ENCODE data around the gene THBS3.

THBS3 gene

DNA sequence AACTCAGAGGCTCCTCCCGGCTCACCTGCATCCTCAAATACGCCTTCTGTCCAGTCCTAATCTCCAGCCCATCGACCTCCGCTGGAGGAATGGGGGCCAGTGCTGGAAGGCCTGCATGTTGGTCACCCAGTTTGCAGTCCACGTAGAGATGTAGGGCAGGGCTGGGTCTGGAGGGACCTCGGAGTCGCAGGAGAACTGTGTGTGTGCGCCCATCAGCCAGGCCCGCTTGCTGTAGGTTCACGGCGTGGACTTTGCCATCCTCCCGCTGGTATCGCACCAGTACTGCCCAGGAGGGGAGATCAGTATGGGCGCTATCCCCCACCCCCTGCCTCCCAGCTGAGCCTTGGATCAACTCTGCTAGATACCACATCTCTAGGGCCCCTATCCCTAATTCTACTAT, 2.7 kb downstream of the THBS3 start:
- TF ChIP-seq, protein P1, sequence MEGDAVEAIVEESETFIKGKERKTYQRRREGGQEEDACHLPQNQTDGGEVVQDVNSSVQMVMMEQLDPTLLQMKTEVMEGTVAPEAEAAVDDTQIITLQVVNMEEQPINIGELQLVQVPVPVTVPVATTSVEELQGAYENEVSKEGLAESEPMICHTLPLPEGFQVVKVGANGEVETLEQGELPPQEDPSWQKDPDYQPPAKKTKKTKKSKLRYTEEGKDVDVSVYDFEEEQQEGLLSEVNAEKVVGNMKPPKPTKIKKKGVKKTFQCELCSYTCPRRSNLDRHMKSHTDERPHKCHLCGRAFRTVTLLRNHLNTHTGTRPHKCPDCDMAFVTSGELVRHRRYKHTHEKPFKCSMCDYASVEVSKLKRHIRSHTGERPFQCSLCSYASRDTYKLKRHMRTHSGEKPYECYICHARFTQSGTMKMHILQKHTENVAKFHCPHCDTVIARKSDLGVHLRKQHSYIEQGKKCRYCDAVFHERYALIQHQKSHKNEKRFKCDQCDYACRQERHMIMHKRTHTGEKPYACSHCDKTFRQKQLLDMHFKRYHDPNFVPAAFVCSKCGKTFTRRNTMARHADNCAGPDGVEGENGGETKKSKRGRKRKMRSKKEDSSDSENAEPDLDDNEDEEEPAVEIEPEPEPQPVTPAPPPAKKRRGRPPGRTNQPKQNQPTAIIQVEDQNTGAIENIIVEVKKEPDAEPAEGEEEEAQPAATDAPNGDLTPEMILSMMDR (conservative IDR thresholded peaks at IDR 0.05; ENCODE audit: low read depth) = no peak
- H3K27ac ChIP-seq = peak overlapping the region; percentile 23; the same call in 1 of the 2 replicates
- CTCF ChIA-PET = interaction anchor here (0.6 kb wide), 1 partner anchor 418 kb away, joined by 3 read pairs; no protein-coding TSS in a partner anchor

DNA sequence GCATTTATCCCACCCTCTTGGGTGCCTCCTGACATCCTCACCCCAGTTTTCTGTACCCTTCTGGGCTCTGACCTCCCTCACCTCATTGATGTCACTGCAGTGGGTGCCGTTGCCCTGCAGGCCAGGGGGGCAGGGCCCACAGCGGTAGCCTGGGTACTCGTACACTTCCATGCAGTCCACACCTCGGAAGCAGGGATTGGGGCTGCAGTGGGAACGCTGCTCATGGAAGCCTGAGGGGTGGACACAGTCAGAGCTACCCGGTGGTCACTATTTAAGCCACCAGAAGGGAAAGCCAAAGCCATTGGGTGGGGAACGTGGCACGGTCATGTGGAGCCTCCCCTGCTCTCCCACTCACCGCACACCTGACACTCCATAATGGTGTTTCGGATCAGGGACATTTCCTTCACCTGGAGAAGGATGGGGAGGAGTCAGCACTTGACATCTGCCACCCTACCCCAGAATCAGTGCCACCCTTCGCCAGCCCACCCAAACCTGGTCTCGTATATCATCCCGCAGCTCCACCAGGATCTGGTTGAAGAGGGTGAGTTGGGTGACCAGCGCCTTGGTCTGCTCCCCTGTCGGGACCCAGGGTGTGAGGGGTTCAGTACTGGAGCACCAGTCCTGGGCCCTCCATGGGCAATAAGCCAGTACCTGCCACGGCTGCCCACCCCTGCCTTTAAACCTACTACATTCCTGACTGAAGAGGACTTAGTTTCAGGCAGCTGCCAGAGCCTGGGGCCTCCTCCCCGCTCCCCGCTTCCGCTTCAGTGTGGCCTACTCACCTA, 4.8 kb downstream of the THBS3 start:
- ChIA-PET POLR2A (ENCODE audit: low non-redundant PET) (interaction anchor here (0.5 to 1.0 kb wide), 2 partner anchors 9 to 24 kb away, joined by 3 read pairs; no protein-coding TSS in a partner anchor), CTCF (interaction anchor here (0.6 to 1.9 kb wide), 4 partner anchors 9 to 406 kb away, joined by 4 to 6 read pairs (median 4); no protein-coding TSS in a partner anchor)
- TF ChIP-seq, protein P1 (conservative IDR thresholded peaks at IDR 0.05; ENCODE audit: low read depth) = no peak
- peak overlapping the region; percentile 23 for H3K27ac ChIP-seq
- DNase-seq (ENCODE audit: low spot score) = no peak

More for the DNA sequence above, 2.7 kb downstream of the THBS3 start:
- no peak for DNase-seq (ENCODE audit: low spot score)
- POLR2A ChIA-PET (ENCODE audit: low non-redundant PET) = no interaction called here

DNA sequence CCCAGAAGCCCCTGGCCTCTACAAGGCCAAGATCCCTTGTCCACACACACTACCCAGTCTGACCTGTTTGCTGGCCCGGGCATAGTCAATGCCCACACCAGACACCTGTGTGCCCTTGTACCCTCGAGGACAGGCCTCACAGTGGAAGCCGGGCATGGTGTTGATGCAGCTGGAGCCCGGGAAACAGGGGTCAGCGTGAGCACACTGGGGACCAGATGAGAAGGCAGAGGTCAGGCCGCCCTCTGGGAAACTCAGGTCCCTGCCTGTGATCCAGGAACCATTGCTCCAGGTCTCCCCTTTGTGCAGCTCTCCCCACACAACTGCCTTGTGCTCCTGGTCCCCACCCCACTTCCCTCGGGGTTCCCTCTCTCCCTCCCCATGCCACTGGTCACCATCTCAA, 5.5 kb downstream of the THBS3 start:
- peak overlapping the region; percentile 23 for H3K27ac ChIP-seq
- CTCF ChIA-PET = interaction anchor here (0.6 to 1.0 kb wide), 2 partner anchors 9 to 407 kb away, joined by 3 to 4 read pairs; no protein-coding TSS in a partner anchor
- TF ChIP-seq, protein P1 (conservative IDR thresholded peaks at IDR 0.05; ENCODE audit: low read depth) = no peak
- POLR2A ChIA-PET (ENCODE audit: low non-redundant PET) = interaction anchor here (0.5 kb wide), 1 partner anchor 383 kb away, joined by 5 read pairs; no protein-coding TSS in a partner anchor
- DNase-seq (ENCODE audit: low spot score) = no peak

DNA sequence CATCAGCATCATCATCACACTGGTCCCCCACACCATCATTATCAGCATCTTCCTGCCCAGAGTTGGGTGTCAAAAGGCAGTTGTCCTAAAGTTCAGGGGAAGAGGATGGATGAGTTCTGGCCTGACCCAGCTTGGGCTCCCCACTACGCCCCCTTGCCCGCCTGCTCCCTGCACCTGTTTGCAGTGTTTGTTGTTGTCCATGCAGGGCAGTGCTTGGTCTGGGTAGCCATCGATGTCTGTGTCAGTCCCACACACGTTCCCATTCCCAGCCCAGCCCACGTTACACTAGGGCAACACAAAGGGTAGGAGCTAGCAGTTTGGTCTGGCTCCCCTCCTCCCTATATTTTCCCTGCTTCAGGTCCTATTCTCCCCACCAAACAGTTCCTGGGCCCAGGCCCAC, 6.8 kb downstream of the THBS3 start:
- peak overlapping the region; percentile 37 for H3K27ac ChIP-seq
- POLR2A ChIA-PET (ENCODE audit: low non-redundant PET) = no interaction called here
- CTCF ChIA-PET = no interaction called here
- no peak for DNase-seq (ENCODE audit: low spot score)
- TF ChIP-seq, protein P1 (conservative IDR thresholded peaks at IDR 0.05; ENCODE audit: low read depth) = no peak

DNA sequence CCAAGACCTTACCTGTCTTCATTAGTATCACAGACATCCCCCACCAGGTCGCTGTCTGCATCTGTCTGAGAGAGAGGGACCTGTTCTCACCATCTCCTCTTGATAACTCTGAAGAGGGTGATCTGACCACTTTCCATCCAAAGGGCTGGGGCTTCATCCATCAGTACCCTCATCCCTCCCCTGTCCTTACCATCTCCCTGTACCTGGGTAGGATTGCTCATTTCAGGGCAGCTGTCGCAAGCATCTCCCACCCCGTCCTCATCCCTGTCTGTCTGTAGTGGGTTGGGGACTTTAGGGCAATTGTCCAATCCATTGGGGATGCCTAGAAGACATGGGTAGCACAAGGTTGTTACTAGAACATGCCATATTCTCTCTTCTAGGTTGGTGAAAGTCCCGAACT, 7.9 kb downstream of the THBS3 start:
- H3K27ac ChIP-seq = peak overlapping the region; percentile 37
- CTCF ChIA-PET = no interaction called here
- TF ChIP-seq, protein P1 (conservative IDR thresholded peaks at IDR 0.05; ENCODE audit: low read depth) = no peak
- POLR2A ChIA-PET (ENCODE audit: low non-redundant PET) = no interaction called here
- no peak for DNase-seq (ENCODE audit: low spot score)

DNA sequence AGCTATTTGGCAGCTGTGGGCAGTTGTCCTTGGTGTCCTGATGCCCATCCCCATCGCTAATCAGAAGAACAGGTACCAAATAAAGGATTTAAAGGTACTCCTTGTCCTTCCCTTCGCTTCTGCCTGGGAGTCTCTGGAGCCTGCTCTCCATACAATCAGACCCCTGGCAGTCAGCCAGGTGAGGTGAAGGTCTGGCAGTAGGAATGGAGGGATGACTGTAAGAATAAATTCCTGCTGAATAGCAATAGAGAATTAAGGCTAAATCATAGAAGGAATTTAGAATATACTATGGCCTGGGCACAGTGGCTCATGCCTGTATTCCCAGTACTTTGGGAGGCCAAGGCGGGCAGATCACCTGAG, 9.2 kb downstream of the THBS3 start:
- ChIA-PET POLR2A (ENCODE audit: low non-redundant PET) (no interaction called here), CTCF (no interaction called here)
- DNase-seq (ENCODE audit: low spot score) = no peak
- TF ChIP-seq, protein P1 (conservative IDR thresholded peaks at IDR 0.05; ENCODE audit: low read depth) = no peak
- H3K27ac ChIP-seq = peak overlapping the region; percentile 99
